Endothelial cell of umbilical vein (primary cell): ENCODE measurements around the gene SLC12A5. TPM values are rescaled to one million over a fixed set of nuclear protein-coding genes. Genes with fewer than 3 reads are reported as not detected.

ENCODE experiments used
- BruUV-seq: library from RNA; stranded (reverse); fragments of 400-500 nt; replicated peaks from 2 replicates; lab custom pipeline; 2021; lab: Mats Ljungman, UMichigan
- CTCF ChIA-PET: fragments of 300-600, 350-600 bp; sonication (Branson Sonifier 250); formaldehyde crosslinking; loops from one replicate; lab custom pipeline; 2021; ENCODE audit warnings: antibody characterized with exemption, inconsistent platforms; lab: Charles Lee
- POLR2A ChIA-PET: fragments of 300-600, 350-600 bp; sonication (Branson Sonifier 250); formaldehyde crosslinking; loops from one replicate; lab custom pipeline; 2021; ENCODE audit warnings: antibody characterized with exemption, inconsistent platforms; lab: Charles Lee
- DNase-seq: peaks from one replicate; pipeline ENCODE4 v3.0.0-alpha.2; 2011; ENCODE audit warnings: low read depth, low spot score
- FAIRE-seq: peaks from 2 replicates; lab custom pipeline; 2011; peaks lifted over from hg19 to GRCh38; lab: Jason Lieb, UNC
- H2AFZ ChIP-seq: 2 replicates; pipeline ENCODE4 v1.6.0; 2012; ENCODE audit warnings: low read depth, low read length, control low read depth, inconsistent platforms
- H3K27ac ChIP-seq: 2 replicates; pipeline ENCODE4 v1.5.1; 2011; ENCODE audit warnings: low read depth, mild to moderate bottlenecking, control low read depth, low read length, moderate library complexity; ENCODE audit not compliant: insufficient read depth
- H3K27me3 ChIP-seq, 2 experiments: 2 replicates each; pipeline versions ENCODE4 v1.6.0 to v1.6.1; 2011; ENCODE audit warnings: low read length in 2 of 2, mixed read lengths in 1 of 2; ENCODE audit not compliant: control insufficient read depth in 2 of 2, insufficient read depth in 2 of 2
- H3K36me3 ChIP-seq, 2 experiments: 2 replicates in 1 of 2; 3 replicates in 1 of 2; pipeline ENCODE4 v1.5.1; 2011; ENCODE audit warnings: low read length in 2 of 2, mild to moderate bottlenecking in 1 of 2, moderate library complexity in 1 of 2; ENCODE audit not compliant: control insufficient read depth in 2 of 2, insufficient read depth in 2 of 2; ENCODE audit errors: extremely low read depth in 1 of 2
- H3K4me1 ChIP-seq: 3 replicates; pipeline ENCODE4 v1.5.1; 2011; ENCODE audit warnings: mild to moderate bottlenecking, low read length; ENCODE audit not compliant: control insufficient read depth, insufficient read depth; ENCODE audit errors: extremely low read depth
- H3K4me2 ChIP-seq: 2 replicates; pipeline ENCODE4 v1.6.1; 2011; ENCODE audit warnings: low read length, control low read depth, mixed read lengths; ENCODE audit not compliant: insufficient read depth
- H3K4me3 ChIP-seq, 3 experiments: fragments of 200-600 bp in 1 of 3; sonication (generic), shearing (Covaris generic) in 1 of 3; replicated peaks in 1 of 3; 2 replicates each; pipeline ENCODE4 v1.5.1; 2011 to 2016; ENCODE audit warnings: control low read depth in 3 of 3, low read length in 3 of 3, mild to moderate bottlenecking in 2 of 3, inconsistent platforms in 1 of 3, low read depth in 1 of 3, moderate library complexity in 1 of 3; ENCODE audit not compliant: insufficient read depth in 1 of 3
- H3K79me2 ChIP-seq: 2 replicates; pipeline ENCODE4 v1.6.0; 2012; ENCODE audit warnings: low read length, inconsistent platforms; ENCODE audit not compliant: control insufficient read depth, insufficient read depth
- H3K9ac ChIP-seq: replicated peaks from 2 replicates; pipeline ENCODE3; 2011; ENCODE audit warnings: low read length, control low read depth; ENCODE audit not compliant: insufficient read depth; ENCODE audit errors: extremely low read depth
- H3K9me1 ChIP-seq: replicated peaks from 3 replicates; pipeline ENCODE4 v1.6.0; 2011; ENCODE audit warnings: mild to moderate bottlenecking, low read length; ENCODE audit not compliant: control insufficient read depth, insufficient read depth; ENCODE audit errors: extremely low read depth
- H3K9me3 ChIP-seq: replicated peaks from 2 replicates; pipeline ENCODE4 v1.5.1; 2012; ENCODE audit warnings: low read length, inconsistent platforms; ENCODE audit not compliant: control insufficient read depth, insufficient read depth
- H4K20me1 ChIP-seq: replicated peaks from 2 replicates; pipeline ENCODE3; 2011; ENCODE audit warnings: mild to moderate bottlenecking, low read length; ENCODE audit not compliant: control insufficient read depth, insufficient read depth; ENCODE audit errors: extremely low read depth
- EZH2 ChIP-seq: IDR thresholded peaks from 2 replicates; pipeline ENCODE4 v1.6.1; 2012; ENCODE audit warnings: borderline replicate concordance, low read depth, mild to moderate bottlenecking, moderate library complexity, low read length, inconsistent platforms; ENCODE audit not compliant: severe bottlenecking
- FOS ChIP-seq: IDR thresholded peaks from 2 replicates; pipeline ENCODE4 v1.6.1; 2011; ENCODE audit warnings: mild to moderate bottlenecking, low read length, moderate library complexity, borderline replicate concordance; ENCODE audit not compliant: insufficient read depth
- GATA2 ChIP-seq: IDR thresholded peaks from 2 replicates; pipeline ENCODE4 v1.7.0; 2011; ENCODE audit warnings: low read depth, mild to moderate bottlenecking, moderate library complexity, mixed read lengths, low read length; ENCODE audit not compliant: insufficient read length, insufficient read depth
- JUN ChIP-seq: IDR thresholded peaks from 2 replicates; pipeline ENCODE4 v1.6.1; 2011; ENCODE audit warnings: borderline replicate concordance, low read depth; ENCODE audit not compliant: insufficient read length, insufficient read depth
- MAX ChIP-seq: IDR thresholded peaks from 2 replicates; pipeline ENCODE4 v1.6.1; 2011; ENCODE audit not compliant: insufficient read depth, insufficient read length
- MYC ChIP-seq: IDR thresholded peaks from one replicate; pipeline ENCODE4 v1.6.1; 2011; ENCODE audit warnings: mild to moderate bottlenecking, low read depth, low read length
- POLR2A ChIP-seq: IDR thresholded peaks from 2 replicates; pipeline ENCODE4 v1.6.1; 2012; ENCODE audit warnings: low read depth, mild to moderate bottlenecking, control low read depth, low read length
- POLR2AphosphoS5 ChIP-seq: IDR thresholded peaks from 2 replicates; pipeline ENCODE4 v1.6.1; 2012; ENCODE audit warnings: low read depth, mild to moderate bottlenecking, control low read depth, low read length, moderate library complexity; ENCODE audit not compliant: insufficient read depth
- dilution Hi-C: fragments of 300-500 bp; cut with MboI; formaldehyde crosslinking; loops from one replicate; pipeline ENCODE4 v1.15.0; 2019; ENCODE audit warnings: low sequenced_read_pairs; ENCODE audit not compliant: extremely low pct_ligation_motif_present
- intact Hi-C: fragments of 100-400 bp; cut with micrococcal nuclease; formaldehyde crosslinking; loops from one replicate; pipeline ENCODE4 v1.10.0; 2022
- polyA plus RNA-seq, 4 experiments: library from polyadenylated mRNA; depleted of rRNA in 3 of 4; stranded (reverse) in 3 of 4; unstranded in 1 of 4; fragments of >200 nt; gene quantifications; 2 replicates each; pipeline versions ENCODE4 v1.2.1 to v1.2.3, GENCODE V29; 2011 to 2012; ENCODE audit warnings: missing spikeins in 1 of 4
- total RNA-seq: library from RNA; stranded (reverse); gene quantifications from 2 replicates; pipeline ENCODE4 v1.2.3, GENCODE V29; 2021
- TF ChIP-seq, protein P1 (sequence below), 2 donors: IDR thresholded peaks; 1 replicate in 1 of 2; 2 replicates in 1 of 2; pipeline ENCODE4 v1.5.1; 2011; ENCODE audit warnings: low read length in 2 of 2, mild to moderate bottlenecking in 2 of 2, moderate library complexity in 2 of 2, control low read depth in 1 of 2, inconsistent platforms in 1 of 2, low read depth in 1 of 2; ENCODE audit not compliant: insufficient read depth in 1 of 2; ENCODE audit errors: extremely low read depth in 1 of 2

The SLC12A5 gene
- total and polyA plus RNA-seq, 2 donors (not counting 3 experiments of a cell fraction or from before 2014, with no cell fraction given) = 1.6 to 2.3 TPM

DNA sequence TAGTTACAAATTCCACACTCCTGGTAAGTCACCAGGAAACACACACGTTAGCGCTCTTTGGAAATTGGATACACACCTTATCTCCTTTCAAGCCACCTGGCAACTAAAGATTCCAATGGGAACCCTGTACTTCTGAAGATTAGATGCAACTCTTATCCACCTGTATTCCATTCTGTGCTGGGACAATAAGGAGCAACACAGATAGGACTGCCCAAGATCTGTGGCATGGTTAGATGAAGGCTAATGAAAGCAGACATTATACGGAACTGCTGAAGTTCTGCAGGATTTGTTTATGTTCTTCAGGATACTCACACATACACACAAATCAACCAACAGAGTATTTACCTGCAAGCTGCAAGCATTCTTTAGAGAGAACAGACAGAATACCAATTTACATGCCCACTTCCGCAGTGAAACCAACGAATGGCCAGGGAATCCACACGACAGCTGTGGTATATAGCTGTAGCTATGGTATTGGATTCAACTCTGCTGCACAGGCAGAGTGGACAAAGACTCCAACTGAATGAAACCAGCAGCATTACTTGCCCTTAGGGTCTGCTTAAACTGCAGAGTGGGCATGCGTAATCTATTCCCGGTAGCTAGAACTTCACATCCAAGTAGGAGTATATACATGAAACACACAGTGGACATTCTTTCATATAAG is 48.8 kb downstream of the SLC12A5 start:
- Histone ChIP-seq H3K79me2 (peaks cover 36% of the 10 kb centered on the region), H3K27ac (no peak overlapping the region), H3K4me2 (no peak overlapping the region), H3K27me3 (no peaks in the 10 kb centered on the region), H3K9me3 (no peaks in the 10 kb centered on the region), H3K4me3 (no peak overlapping the region), H4K20me1 (peaks cover 16% of the 10 kb centered on the region), H3K36me3 (peaks cover 12 to 23% of the 10 kb centered on the region in 2 experiments), H3K9me1 (no peaks in the 10 kb centered on the region), H3K9ac (no peak overlapping the region), H3K4me1 (no peaks in the 10 kb centered on the region), H2AFZ (no peak overlapping the region)
- FAIRE-seq = no peak
- dilution Hi-C loops (no loop called here), intact Hi-C loops (no loop called here)
- ChIA-PET POLR2A (no interaction called here), CTCF (interaction anchor here (1.0 to 2.6 kb wide), 3 partner anchors 11 to 56 kb away, joined by 3 to 10 read pairs (median 4); no protein-coding TSS in a partner anchor)
- no peak for DNase-seq
- no peak for TF ChIP-seq GATA2
- TF ChIP-seq MYC = no peak
- TF ChIP-seq JUN = no peak
- no peak for TF ChIP-seq POLR2A
- TF ChIP-seq FOS = no peak
- TF ChIP-seq, protein P1, sequence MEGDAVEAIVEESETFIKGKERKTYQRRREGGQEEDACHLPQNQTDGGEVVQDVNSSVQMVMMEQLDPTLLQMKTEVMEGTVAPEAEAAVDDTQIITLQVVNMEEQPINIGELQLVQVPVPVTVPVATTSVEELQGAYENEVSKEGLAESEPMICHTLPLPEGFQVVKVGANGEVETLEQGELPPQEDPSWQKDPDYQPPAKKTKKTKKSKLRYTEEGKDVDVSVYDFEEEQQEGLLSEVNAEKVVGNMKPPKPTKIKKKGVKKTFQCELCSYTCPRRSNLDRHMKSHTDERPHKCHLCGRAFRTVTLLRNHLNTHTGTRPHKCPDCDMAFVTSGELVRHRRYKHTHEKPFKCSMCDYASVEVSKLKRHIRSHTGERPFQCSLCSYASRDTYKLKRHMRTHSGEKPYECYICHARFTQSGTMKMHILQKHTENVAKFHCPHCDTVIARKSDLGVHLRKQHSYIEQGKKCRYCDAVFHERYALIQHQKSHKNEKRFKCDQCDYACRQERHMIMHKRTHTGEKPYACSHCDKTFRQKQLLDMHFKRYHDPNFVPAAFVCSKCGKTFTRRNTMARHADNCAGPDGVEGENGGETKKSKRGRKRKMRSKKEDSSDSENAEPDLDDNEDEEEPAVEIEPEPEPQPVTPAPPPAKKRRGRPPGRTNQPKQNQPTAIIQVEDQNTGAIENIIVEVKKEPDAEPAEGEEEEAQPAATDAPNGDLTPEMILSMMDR (IDR thresholded peaks at IDR 0.05; ENCODE audit: extremely low read depth in 1 of 2, insufficient read depth in 1 of 2, low read depth in 1 of 2, low read length in 2 of 2) = no peak
- no peak for TF ChIP-seq POLR2AphosphoS5
- no peak for TF ChIP-seq MAX
- TF ChIP-seq EZH2 = no peak
- no TSS peak for BruUV-seq
